Stimulated activated CD8-positive, alpha-beta memory T cell treated with anti-CD3 and anti-CD28 coated beads, Interleukin-15, amount 100 ng/mL, for 1 hour (primary cell): ENCODE data around the gene SHPK.
"Not testable (repeated sequence)": the region's sequence is repeated elsewhere in the genome, so short reads cannot be mapped to it uniquely, and the experiment has no call there.

Experiments used
- DNase-seq: peaks from one replicate; pipeline ENCODE4 v3.0.0-alpha.2; 2020; ENCODE audit warnings: low read depth

Gene SHPK

GRCh38 chr17:3589784-3590183 is 46.3 kb downstream of the SHPK start:
- no peak for DNase-seq

GRCh38 chr17:3585826-3586225 is 50.2 kb downstream of the SHPK start:
- no peak for DNase-seq

- no peak for DNase-seq
These were observed 52.6 kb downstream of the SHPK start for GRCh38 chr17:3583456-3583855.

- DNase-seq, result no peak
These were observed 53.1 kb downstream of the SHPK start for GRCh38 chr17:3582915-3583314.

- DNase-seq, result not testable (repeated sequence)
These were observed 57.4 kb downstream of the SHPK start for GRCh38 chr17:3578667-3579066.

GRCh38 chr17:3576970-3577369 is 59.1 kb downstream of the SHPK start:
- DNase-seq, result no peak

GRCh38 chr17:3575511-3575910 is 60.5 kb downstream of the SHPK start:
- DNase-seq, result no peak

- no peak for DNase-seq
These were observed 61.8 kb downstream of the SHPK start for GRCh38 chr17:3574231-3574630.

- no peak for DNase-seq
These were observed 62.6 kb downstream of the SHPK start for GRCh38 chr17:3573246-3574100.

GRCh38 chr17:3572231-3572630 is 63.8 kb downstream of the SHPK start:
- DNase-seq, result no peak

GRCh38 chr17:3571043-3571900 is 64.8 kb downstream of the SHPK start:
- no peak for DNase-seq

GRCh38 chr17:3569534-3570137 is 66.4 kb downstream of the SHPK start:
- no peak for DNase-seq

- no peak for DNase-seq
These were observed 69.5 kb downstream of the SHPK start for GRCh38 chr17:3566551-3566950.

- no peak for DNase-seq
These were observed 70.9 kb downstream of the SHPK start for GRCh38 chr17:3565143-3565542.

GRCh38 chr17:3564241-3564640 is 71.8 kb downstream of the SHPK start:
- not testable (repeated sequence) for DNase-seq

- DNase-seq, result no peak
These were observed 76.8 kb downstream of the SHPK start for GRCh38 chr17:3559270-3559645.

GRCh38 chr17:3558603-3559269 is 77.3 kb downstream of the SHPK start:
- no peak for DNase-seq
